ENCODE results near the gene ALDH1A1. TPM values are rescaled to one million over a fixed set of nuclear protein-coding genes. Genes with fewer than 3 reads are reported as not detected.

Gene ALDH1A1
- total and polyA plus RNA-seq, 2 experiments from 2014 or later: not detected

GRCh38 chr9:72914750-72915149, 38.1 kb downstream of the ALDH1A1 start:
- Histone ChIP-seq H3K4me2 (ENCODE audit: unreplicated experiment) (no peak overlapping the region), H2AFZ (no peak overlapping the region), H3K9me3 (ENCODE audit: low read depth) (no peaks in the 10 kb centered on the region), H3F3A (ENCODE audit: insufficient read depth) (no peaks in the 10 kb centered on the region), H3K27ac (no peak overlapping the region), H3K36me3 (ENCODE audit: low read depth) (no peaks in the 10 kb centered on the region), H3K9me2 (ENCODE audit: insufficient read depth) (no peaks in the 10 kb centered on the region), H4K20me1 (ENCODE audit: insufficient read depth) (no peaks in the 10 kb centered on the region), H3K9ac (no peak overlapping the region), H3K4me1 (ENCODE audit: insufficient read depth) (no peaks in the 10 kb centered on the region), H3K79me2 (ENCODE audit: insufficient read depth) (no peaks in the 10 kb centered on the region), H3K4me3 (no peak overlapping the region), H3K27me3 (replicated peaks; ENCODE audit: insufficient read depth) (no peaks in the 10 kb centered on the region)
- TF ChIP-seq EZH2 (IDR thresholded peaks at IDR 0.05; ENCODE audit: insufficient read depth, poor library complexity, severe bottlenecking): no peak
- no peak for TF ChIP-seq EZH2phosphoT487 (IDR thresholded peaks at IDR 0.05; ENCODE audit: insufficient read depth, low read depth)
- no peak for DNase-seq
- in situ Hi-C loops (cut with MboI): no loop called here
- 49 to 56% methylated on average over 2 of the region's 2 CpGs for WGBS, 2 experiments (ENCODE audit: low coverage in 1 of 2, low lambda C conversion rate in 2 of 2, missing lambda C conversion rate in 2 of 2)

- no peaks in the 10 kb centered on the region for H3K36me3 ChIP-seq (ENCODE audit: low read depth)
- TF ChIP-seq EZH2phosphoT487 (IDR thresholded peaks at IDR 0.05; ENCODE audit: insufficient read depth, low read depth): no peak
- TF ChIP-seq EZH2 (IDR thresholded peaks at IDR 0.05; ENCODE audit: insufficient read depth, poor library complexity, severe bottlenecking): no peak
- H4K20me1 ChIP-seq (ENCODE audit: insufficient read depth): no peaks in the 10 kb centered on the region
- H3K27ac ChIP-seq: no peak overlapping the region
- H3K4me2 ChIP-seq (ENCODE audit: unreplicated experiment): no peak overlapping the region
- in situ Hi-C loops (cut with MboI): no loop called here
- H3K9me2 ChIP-seq (ENCODE audit: insufficient read depth): no peaks in the 10 kb centered on the region
- no peaks in the 10 kb centered on the region for H3K27me3 ChIP-seq (replicated peaks; ENCODE audit: insufficient read depth)
- DNase-seq: no peak
- H3K9ac ChIP-seq: no peak overlapping the region
- H3K4me3 ChIP-seq: no peak overlapping the region
- no peaks in the 10 kb centered on the region for H3K4me1 ChIP-seq (ENCODE audit: insufficient read depth)
- WGBS, 2 experiments (ENCODE audit: low coverage in 1 of 2, low lambda C conversion rate in 2 of 2, missing lambda C conversion rate in 2 of 2): 60 to 62% methylated on average over 4 of the region's 4 CpGs
- H3F3A ChIP-seq (ENCODE audit: insufficient read depth): no peaks in the 10 kb centered on the region
- no peak overlapping the region for H2AFZ ChIP-seq
- H3K79me2 ChIP-seq (ENCODE audit: insufficient read depth): no peaks in the 10 kb centered on the region
- H3K9me3 ChIP-seq (ENCODE audit: low read depth): no peaks in the 10 kb centered on the region
These were observed 39.4 kb downstream of the ALDH1A1 start for GRCh38 chr9:72913382-72914009.

- in situ Hi-C loops (cut with MboI): no loop called here
- no peaks in the 10 kb centered on the region for H3K9me3 ChIP-seq (ENCODE audit: low read depth)
- no peaks in the 10 kb centered on the region for H3K9me2 ChIP-seq (ENCODE audit: insufficient read depth)
- no peak overlapping the region for H3K27ac ChIP-seq
- no peak overlapping the region for H3K9ac ChIP-seq
- H3K4me3 ChIP-seq: no peak overlapping the region
- no peaks in the 10 kb centered on the region for H3F3A ChIP-seq (ENCODE audit: insufficient read depth)
- no peak overlapping the region for H3K4me2 ChIP-seq (ENCODE audit: unreplicated experiment)
- no peaks in the 10 kb centered on the region for H4K20me1 ChIP-seq (ENCODE audit: insufficient read depth)
- no peak for TF ChIP-seq EZH2 (IDR thresholded peaks at IDR 0.05; ENCODE audit: insufficient read depth, poor library complexity, severe bottlenecking)
- TF ChIP-seq EZH2phosphoT487 (IDR thresholded peaks at IDR 0.05; ENCODE audit: insufficient read depth, low read depth): no peak
- H2AFZ ChIP-seq: no peak overlapping the region
- no peaks in the 10 kb centered on the region for H3K4me1 ChIP-seq (ENCODE audit: insufficient read depth)
- DNase-seq: no peak
- H3K27me3 ChIP-seq (replicated peaks; ENCODE audit: insufficient read depth): no peaks in the 10 kb centered on the region
- no peaks in the 10 kb centered on the region for H3K36me3 ChIP-seq (ENCODE audit: low read depth)
- 65 to 68% methylated on average over 7 of the region's 7 CpGs for WGBS, 2 experiments (ENCODE audit: low coverage in 1 of 2, low lambda C conversion rate in 2 of 2, missing lambda C conversion rate in 2 of 2)
- no peaks in the 10 kb centered on the region for H3K79me2 ChIP-seq (ENCODE audit: insufficient read depth)
These were observed 40.1 kb downstream of the ALDH1A1 start for GRCh38 chr9:72912476-72913381.

GRCh38 chr9:72911816-72912215, 41.0 kb downstream of the ALDH1A1 start:
- Histone ChIP-seq H3K4me3 (no peak overlapping the region), H3K4me1 (ENCODE audit: insufficient read depth) (no peaks in the 10 kb centered on the region), H3K27me3 (replicated peaks; ENCODE audit: insufficient read depth) (no peaks in the 10 kb centered on the region), H3F3A (ENCODE audit: insufficient read depth) (no peaks in the 10 kb centered on the region), H2AFZ (no peak overlapping the region), H3K4me2 (ENCODE audit: unreplicated experiment) (no peak overlapping the region), H4K20me1 (ENCODE audit: insufficient read depth) (no peaks in the 10 kb centered on the region), H3K9me2 (ENCODE audit: insufficient read depth) (no peaks in the 10 kb centered on the region), H3K9me3 (ENCODE audit: low read depth) (no peaks in the 10 kb centered on the region), H3K79me2 (ENCODE audit: insufficient read depth) (no peaks in the 10 kb centered on the region), H3K9ac (no peak overlapping the region), H3K27ac (no peak overlapping the region), H3K36me3 (ENCODE audit: low read depth) (no peaks in the 10 kb centered on the region)
- no peak for TF ChIP-seq EZH2phosphoT487 (IDR thresholded peaks at IDR 0.05; ENCODE audit: insufficient read depth, low read depth)
- no peak for TF ChIP-seq EZH2 (IDR thresholded peaks at IDR 0.05; ENCODE audit: insufficient read depth, poor library complexity, severe bottlenecking)
- 63 to 64% methylated on average over 2 of the region's 2 CpGs for WGBS, 2 experiments (ENCODE audit: low coverage in 1 of 2, low lambda C conversion rate in 2 of 2, missing lambda C conversion rate in 2 of 2)
- no peak for DNase-seq
- in situ Hi-C loops (cut with MboI): no loop called here

All from GM23248 (cell line).